IMR-90 (cell line): ENCODE measurements around the gene HAND2.

Experiments used
- CTCF ChIP-seq: conservative IDR thresholded peaks from 2 replicates; pipeline ENCODE4 v1.5.1; 2012; ENCODE audit warnings: mild to moderate bottlenecking, low read depth, low read length, improper control_type of control experiment
- POLR2A ChIP-seq: IDR thresholded peaks from 2 replicates; pipeline ENCODE4 v1.6.1; 2012; ENCODE audit warnings: mild to moderate bottlenecking, low read depth, low read length
- RFX5 ChIP-seq: IDR thresholded peaks from 2 replicates; pipeline ENCODE4 v1.8.0; 2012; ENCODE audit warnings: low read depth, mild to moderate bottlenecking, low read length, moderate library complexity
- SMC3 ChIP-seq: fragments of 150-350 bp; IDR thresholded peaks from 2 replicates; pipeline ENCODE4 v1.6.1; 2016; ENCODE audit warnings: low read depth, mild to moderate bottlenecking, antibody characterized with exemption, low read length, moderate library complexity

- TF ChIP-seq CTCF (no peak), POLR2A (no peak), RFX5 (no peak), SMC3 (no peak)
Observed at GRCh38 chr4:173526027-173526482, 4.0 kb downstream of the HAND2 start.
